ENCODE measurements around the gene LIMS1. TPM values are rescaled to one million over a fixed set of nuclear protein-coding genes. Genes with fewer than 3 reads are reported as not detected.

LIMS1 gene
- polyA plus RNA-seq, 3 donors, result 44.0 to 130 (median 124) TPM

- Histone ChIP-seq H2AFZ (ENCODE audit: insufficient read depth, low read depth, low read length, poor library complexity, severe bottlenecking) (no peak overlapping the region), H3K4me3 (replicated peaks in 1 of 3; ENCODE audit: low read depth in 2 of 3, low read length in 3 of 3) (no peak overlapping the region), H3K9ac (ENCODE audit: insufficient read depth, low read length, poor library complexity, severe bottlenecking) (no peak overlapping the region), H3K79me2 (ENCODE audit: insufficient read depth, low read length) (peaks cover 96% of the 10 kb centered on the region), H3K27me3 (ENCODE audit: control insufficient read depth in 2 of 2, insufficient read depth in 2 of 2, low read length in 2 of 2) (no peaks in the 10 kb centered on the region), H3K9me3 (replicated peaks in 1 of 2; ENCODE audit: control insufficient read depth in 1 of 2, insufficient read depth in 1 of 2, low read length in 2 of 2) (no peaks in the 10 kb centered on the region), H3K36me3 (replicated peaks in 1 of 2; ENCODE audit: control insufficient read depth in 1 of 2, insufficient read depth in 2 of 2, low read length in 2 of 2) (peaks cover 11 to 53% of the 10 kb centered on the region in 2 donors), H3K4me2 (replicated peaks; ENCODE audit: extremely low read depth, low read length, poor library complexity, severe bottlenecking) (no peak overlapping the region), H4K20me1 (ENCODE audit: insufficient read depth, low read length) (peaks cover 88% of the 10 kb centered on the region), H3K4me1 (ENCODE audit: control insufficient read depth in 1 of 2, insufficient read depth in 2 of 2, low read length in 2 of 2) (peaks cover 2 to 11% of the 10 kb centered on the region in 2 donors), H3K27ac (ENCODE audit: low read depth in 1 of 2, low read length in 2 of 2) (peak overlapping the region in 1 of 2 donors; percentile 27)
- H3K27ac Mint-ChIP-seq, result peak overlapping the region in 5 of 7 donors; percentile 33 to 90 (median 78)
- intact Hi-C loops (cut with micrococcal nuclease), result no loop called here
- H3K36me3 Mint-ChIP-seq, result peaks cover 48% of the 10 kb centered on the region in 2 donors
- H3K4me1 Mint-ChIP-seq, result peaks cover 49% of the 10 kb centered on the region
- WGBS (ENCODE audit: insufficient coverage), result 100% methylated on average over 6 of the region's 8 CpGs
- H3K4me3 Mint-ChIP-seq, result no peak overlapping the region
- no peak for TF ChIP-seq CTCF (IDR thresholded peaks at IDR 0.05)
- DNase-seq, result no peak
- no peaks in the 10 kb centered on the region for H3K27me3 Mint-ChIP-seq (ENCODE audit: low read depth in 3 of 3)
- H3K9me3 Mint-ChIP-seq, result no peaks in the 10 kb centered on the region
Measured at GRCh38 chr2:108614043-108614545, 79.8 kb downstream of the LIMS1 start.

DNA sequence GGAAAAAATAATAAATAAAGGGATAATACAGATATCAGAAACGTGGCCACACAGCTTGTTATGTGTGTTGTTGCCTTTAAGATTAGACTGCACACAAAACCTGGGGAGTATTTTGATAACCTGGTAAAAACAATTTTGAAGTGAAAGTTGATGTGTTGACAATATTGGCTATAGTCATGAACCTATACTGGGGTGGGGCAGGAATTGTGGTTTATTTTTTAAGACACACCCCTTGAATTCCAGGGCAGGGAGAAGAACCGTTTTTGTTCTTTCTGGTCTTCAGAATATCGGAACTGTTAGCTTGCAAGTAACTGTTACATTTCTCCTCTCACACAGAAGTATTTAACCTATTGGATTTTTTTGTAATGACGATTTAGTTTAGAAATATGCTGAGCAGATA lies 80.4 kb downstream of the LIMS1 start:
- 88% methylated on average over 1 of the region's 4 CpGs for WGBS (ENCODE audit: insufficient coverage)
- Mint-ChIP-seq H3K36me3 (peaks cover 42 to 43% of the 10 kb centered on the region in 2 donors), H3K27ac (peak overlapping the region in 1 of 7 donors; percentile 34), H3K4me3 (no peak overlapping the region), H3K4me1 (peaks cover 50% of the 10 kb centered on the region), H3K9me3 (no peaks in the 10 kb centered on the region), H3K27me3 (ENCODE audit: low read depth in 3 of 3) (no peaks in the 10 kb centered on the region)
- TF ChIP-seq CTCF (IDR thresholded peaks at IDR 0.05), result no peak
- Histone ChIP-seq H3K9ac (ENCODE audit: insufficient read depth, low read length, poor library complexity, severe bottlenecking) (no peak overlapping the region), H3K4me3 (replicated peaks in 1 of 3; ENCODE audit: low read depth in 2 of 3, low read length in 3 of 3) (no peak overlapping the region), H3K4me2 (replicated peaks; ENCODE audit: extremely low read depth, low read length, poor library complexity, severe bottlenecking) (no peak overlapping the region), H2AFZ (ENCODE audit: insufficient read depth, low read depth, low read length, poor library complexity, severe bottlenecking) (no peak overlapping the region), H3K36me3 (replicated peaks in 1 of 2; ENCODE audit: control insufficient read depth in 1 of 2, insufficient read depth in 2 of 2, low read length in 2 of 2) (peaks cover 11 to 47% of the 10 kb centered on the region in 2 donors), H3K27me3 (ENCODE audit: control insufficient read depth in 2 of 2, insufficient read depth in 2 of 2, low read length in 2 of 2) (no peaks in the 10 kb centered on the region), H4K20me1 (ENCODE audit: insufficient read depth, low read length) (peaks cover 88% of the 10 kb centered on the region), H3K4me1 (ENCODE audit: control insufficient read depth in 1 of 2, insufficient read depth in 2 of 2, low read length in 2 of 2) (peaks cover 5 to 11% of the 10 kb centered on the region in 2 donors), H3K9me3 (replicated peaks in 1 of 2; ENCODE audit: control insufficient read depth in 1 of 2, insufficient read depth in 1 of 2, low read length in 2 of 2) (no peaks in the 10 kb centered on the region), H3K79me2 (ENCODE audit: insufficient read depth, low read length) (peaks cover 96% of the 10 kb centered on the region), H3K27ac (ENCODE audit: low read depth in 1 of 2, low read length in 2 of 2) (no peak overlapping the region)
- DNase-seq, result no peak
- intact Hi-C loops (cut with micrococcal nuclease), result no loop called here

Data from CD14-positive monocyte (primary cell).